ENCODE results near the gene GBX2. TPM values are rescaled to one million over a fixed set of nuclear protein-coding genes. Genes with fewer than 3 reads are reported as not detected.

The GBX2 gene
- total and polyA plus RNA-seq, 10 of the 15 experiments (the other 5 are each of a cell fraction or from before 2014, with no cell fraction given): not detected

DNA sequence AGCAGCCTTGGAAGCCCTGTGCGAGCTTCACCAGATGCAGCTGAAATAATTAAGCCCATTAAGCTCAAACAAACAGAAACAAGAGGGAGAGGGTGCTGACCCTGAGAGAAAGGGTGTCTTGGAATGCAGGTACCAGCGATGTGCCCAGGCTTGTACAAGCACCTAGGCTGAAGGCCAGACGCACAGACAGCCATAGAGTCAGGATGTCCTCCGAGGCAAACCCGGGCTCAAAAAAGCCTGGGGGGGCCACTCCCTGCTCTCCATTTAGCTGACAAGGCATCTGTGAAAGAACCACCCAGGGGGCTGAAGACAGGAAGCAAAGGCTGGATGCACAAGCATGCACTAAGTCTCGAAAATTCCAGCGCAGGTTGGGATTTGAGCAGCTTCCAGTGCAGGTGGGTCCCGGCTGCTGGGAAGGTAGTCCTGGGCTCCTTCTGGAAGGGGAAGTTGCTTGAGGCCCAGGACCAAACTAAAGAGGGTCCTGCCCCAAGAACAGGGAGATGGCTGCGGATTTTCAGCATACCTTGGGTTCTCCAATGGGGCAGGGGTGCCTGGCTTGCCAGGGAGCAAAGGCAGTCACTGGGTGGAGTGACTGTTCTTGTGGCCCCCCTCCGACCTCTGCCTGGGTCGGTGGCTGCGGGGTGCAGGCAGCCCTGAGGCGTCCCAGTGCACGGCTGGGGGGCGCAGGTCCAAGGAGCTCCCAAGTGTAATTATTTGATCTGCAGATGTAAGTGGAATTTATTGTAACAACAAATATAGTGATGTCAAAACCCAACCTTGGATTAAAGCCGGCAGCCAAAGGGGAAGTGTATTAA is 5.9 kb downstream of the GBX2 start (continued):
- TF ChIP-seq, protein P1, sequence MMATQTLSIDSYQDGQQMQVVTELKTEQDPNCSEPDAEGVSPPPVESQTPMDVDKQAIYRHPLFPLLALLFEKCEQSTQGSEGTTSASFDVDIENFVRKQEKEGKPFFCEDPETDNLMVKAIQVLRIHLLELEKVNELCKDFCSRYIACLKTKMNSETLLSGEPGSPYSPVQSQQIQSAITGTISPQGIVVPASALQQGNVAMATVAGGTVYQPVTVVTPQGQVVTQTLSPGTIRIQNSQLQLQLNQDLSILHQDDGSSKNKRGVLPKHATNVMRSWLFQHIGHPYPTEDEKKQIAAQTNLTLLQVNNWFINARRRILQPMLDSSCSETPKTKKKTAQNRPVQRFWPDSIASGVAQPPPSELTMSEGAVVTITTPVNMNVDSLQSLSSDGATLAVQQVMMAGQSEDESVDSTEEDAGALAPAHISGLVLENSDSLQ (IDR thresholded peaks at IDR 0.05): no peak

GRCh38 chr2:236161531-236161930 is 6.7 kb downstream of the GBX2 start:
- POLR2A ChIA-PET: no interaction called here
- CTCF ChIA-PET: no interaction called here
- Histone ChIP-seq H2AFZ (ENCODE audit: control insufficient read depth, low read depth, low read length) (no peak overlapping the region), H3K9me3 (replicated peaks; ENCODE audit: control insufficient read depth, insufficient read depth, low read length) (no peaks in the 10 kb centered on the region; the same call in 2 of the 3 replicates), H3K27ac (ENCODE audit: control insufficient read depth, insufficient read depth) (no peak overlapping the region), H3K4me3 (no peak overlapping the region), H3K27me3 (replicated peaks in 1 of 2; ENCODE audit: control insufficient read depth in 2 of 2, insufficient read depth in 2 of 2, low read length in 1 of 2) (peaks cover 1 to 6% of the 10 kb centered on the region in 2 experiments; a peak in 3 of 4 replicates), H3K79me2 (ENCODE audit: control insufficient read depth, insufficient read depth, low read length) (no peaks in the 10 kb centered on the region), H3K4me2 (ENCODE audit: control insufficient read depth, insufficient read depth) (no peak overlapping the region), H3K36me3 (ENCODE audit: control insufficient read depth in 2 of 2, insufficient read depth in 2 of 2, low read length in 1 of 2) (no peaks in the 10 kb centered on the region), H3K9ac (ENCODE audit: control insufficient read depth, insufficient read depth, low read length) (no peak overlapping the region), H3K4me1 (ENCODE audit: control insufficient read depth, insufficient read depth, low read length) (no peaks in the 10 kb centered on the region), H4K20me1 (ENCODE audit: control insufficient read depth, insufficient read depth) (no peaks in the 10 kb centered on the region)
- FAIRE-seq (no peak), ATAC-seq (no peak), DNase-seq (ENCODE audit: low read depth, low spot score) (no peak)
- no TSS peak for BruUV-seq (replicated peaks)
- intact Hi-C loops (cut with micrococcal nuclease; ENCODE audit: unreplicated experiment): no loop called here
- in situ Hi-C loops (cut with MboI): no loop called here
- RAD21 ChIA-PET (ENCODE audit: unreplicated experiment): no interaction called here
- WGBS (ENCODE audit: insufficient coverage, insufficient replicate concordance, low lambda C conversion rate, missing lambda C conversion rate): 40% methylated on average over 10 of the region's 12 CpGs
- SMC1A ChIA-PET (ENCODE audit: uncharacterized antibody, unreplicated experiment): no interaction called here
- TF ChIP-seq, protein P1 (IDR thresholded peaks at IDR 0.05): no peak
- TF ChIP-seq, protein P2, sequence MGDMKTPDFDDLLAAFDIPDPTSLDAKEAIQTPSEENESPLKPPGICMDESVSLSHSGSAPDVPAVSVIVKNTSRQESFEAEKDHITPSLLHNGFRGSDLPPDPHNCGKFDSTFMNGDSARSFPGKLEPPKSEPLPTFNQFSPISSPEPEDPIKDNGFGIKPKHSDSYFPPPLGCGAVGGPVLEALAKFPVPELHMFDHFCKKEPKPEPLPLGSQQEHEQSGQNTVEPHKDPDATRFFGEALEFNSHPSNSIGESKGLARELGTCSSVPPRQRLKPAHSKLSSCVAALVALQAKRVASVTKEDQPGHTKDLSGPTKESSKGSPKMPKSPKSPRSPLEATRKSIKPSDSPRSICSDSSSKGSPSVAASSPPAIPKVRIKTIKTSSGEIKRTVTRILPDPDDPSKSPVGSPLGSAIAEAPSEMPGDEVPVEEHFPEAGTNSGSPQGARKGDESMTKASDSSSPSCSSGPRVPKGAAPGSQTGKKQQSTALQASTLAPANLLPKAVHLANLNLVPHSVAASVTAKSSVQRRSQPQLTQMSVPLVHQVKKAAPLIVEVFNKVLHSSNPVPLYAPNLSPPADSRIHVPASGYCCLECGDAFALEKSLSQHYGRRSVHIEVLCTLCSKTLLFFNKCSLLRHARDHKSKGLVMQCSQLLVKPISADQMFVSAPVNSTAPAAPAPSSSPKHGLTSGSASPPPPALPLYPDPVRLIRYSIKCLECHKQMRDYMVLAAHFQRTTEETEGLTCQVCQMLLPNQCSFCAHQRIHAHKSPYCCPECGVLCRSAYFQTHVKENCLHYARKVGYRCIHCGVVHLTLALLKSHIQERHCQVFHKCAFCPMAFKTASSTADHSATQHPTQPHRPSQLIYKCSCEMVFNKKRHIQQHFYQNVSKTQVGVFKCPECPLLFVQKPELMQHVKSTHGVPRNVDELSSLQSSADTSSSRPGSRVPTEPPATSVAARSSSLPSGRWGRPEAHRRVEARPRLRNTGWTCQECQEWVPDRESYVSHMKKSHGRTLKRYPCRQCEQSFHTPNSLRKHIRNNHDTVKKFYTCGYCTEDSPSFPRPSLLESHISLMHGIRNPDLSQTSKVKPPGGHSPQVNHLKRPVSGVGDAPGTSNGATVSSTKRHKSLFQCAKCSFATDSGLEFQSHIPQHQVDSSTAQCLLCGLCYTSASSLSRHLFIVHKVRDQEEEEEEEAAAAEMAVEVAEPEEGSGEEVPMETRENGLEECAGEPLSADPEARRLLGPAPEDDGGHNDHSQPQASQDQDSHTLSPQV (IDR thresholded peaks at IDR 0.05): no peak
- TF ChIP-seq, protein P3, sequence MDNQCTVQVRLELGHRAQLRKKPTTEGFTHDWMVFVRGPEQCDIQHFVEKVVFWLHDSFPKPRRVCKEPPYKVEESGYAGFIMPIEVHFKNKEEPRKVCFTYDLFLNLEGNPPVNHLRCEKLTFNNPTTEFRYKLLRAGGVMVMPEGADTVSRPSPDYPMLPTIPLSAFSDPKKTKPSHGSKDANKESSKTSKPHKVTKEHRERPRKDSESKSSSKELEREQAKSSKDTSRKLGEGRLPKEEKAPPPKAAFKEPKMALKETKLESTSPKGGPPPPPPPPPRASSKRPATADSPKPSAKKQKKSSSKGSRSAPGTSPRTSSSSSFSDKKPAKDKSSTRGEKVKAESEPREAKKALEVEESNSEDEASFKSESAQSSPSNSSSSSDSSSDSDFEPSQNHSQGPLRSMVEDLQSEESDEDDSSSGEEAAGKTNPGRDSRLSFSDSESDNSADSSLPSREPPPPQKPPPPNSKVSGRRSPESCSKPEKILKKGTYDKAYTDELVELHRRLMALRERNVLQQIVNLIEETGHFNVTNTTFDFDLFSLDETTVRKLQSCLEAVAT (IDR thresholded peaks at IDR 0.05): no peak
- TF ChIP-seq CBX5 (IDR thresholded peaks at IDR 0.05; ENCODE audit: low read depth) (no peak), SKIL (IDR thresholded peaks at IDR 0.05; ENCODE audit: low read depth, poor library complexity, severe bottlenecking) (no peak), SMC3 (IDR thresholded peaks at IDR 0.05; ENCODE audit: borderline replicate concordance, low read length) (no peak)
- TF ChIP-seq, protein P4, sequence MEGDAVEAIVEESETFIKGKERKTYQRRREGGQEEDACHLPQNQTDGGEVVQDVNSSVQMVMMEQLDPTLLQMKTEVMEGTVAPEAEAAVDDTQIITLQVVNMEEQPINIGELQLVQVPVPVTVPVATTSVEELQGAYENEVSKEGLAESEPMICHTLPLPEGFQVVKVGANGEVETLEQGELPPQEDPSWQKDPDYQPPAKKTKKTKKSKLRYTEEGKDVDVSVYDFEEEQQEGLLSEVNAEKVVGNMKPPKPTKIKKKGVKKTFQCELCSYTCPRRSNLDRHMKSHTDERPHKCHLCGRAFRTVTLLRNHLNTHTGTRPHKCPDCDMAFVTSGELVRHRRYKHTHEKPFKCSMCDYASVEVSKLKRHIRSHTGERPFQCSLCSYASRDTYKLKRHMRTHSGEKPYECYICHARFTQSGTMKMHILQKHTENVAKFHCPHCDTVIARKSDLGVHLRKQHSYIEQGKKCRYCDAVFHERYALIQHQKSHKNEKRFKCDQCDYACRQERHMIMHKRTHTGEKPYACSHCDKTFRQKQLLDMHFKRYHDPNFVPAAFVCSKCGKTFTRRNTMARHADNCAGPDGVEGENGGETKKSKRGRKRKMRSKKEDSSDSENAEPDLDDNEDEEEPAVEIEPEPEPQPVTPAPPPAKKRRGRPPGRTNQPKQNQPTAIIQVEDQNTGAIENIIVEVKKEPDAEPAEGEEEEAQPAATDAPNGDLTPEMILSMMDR (IDR thresholded peaks at IDR 0.05 in 2 of 3, conservative IDR thresholded peaks at IDR 0.05 in 1 of 3; ENCODE audit: control insufficient read depth in 2 of 3, extremely low read depth in 1 of 3, insufficient read depth in 1 of 3, low read depth in 3 of 3, low read length in 3 of 3): no peak

Measured in GM12878 (cell line).